ENCODE measurements around the gene MAST4. TPM values are rescaled to one million over a fixed set of nuclear protein-coding genes. Genes with fewer than 3 reads are reported as not detected.

MAST4 gene
- total and polyA plus RNA-seq, 2 donors from 2014 or later = 27.3 to 31.4 TPM

GRCh38 chr5:66876266-66876807, 280.1 kb downstream of the MAST4 start:
- Histone ChIP-seq H3K9ac (ENCODE audit: low read length in 3 of 3) (no peak overlapping the region), H3K27me3 (ENCODE audit: control insufficient read depth, insufficient read depth, low read length) (no peaks in the 10 kb centered on the region), H3K36me3 (ENCODE audit: control insufficient read depth in 2 of 3, insufficient read depth in 3 of 3, low read length in 3 of 3) (peaks cover 0 to 5% (median 0%) of the 10 kb centered on the region in 3 donors), H3K9me3 (ENCODE audit: control insufficient read depth in 2 of 3, insufficient read depth in 1 of 3, low read length in 3 of 3) (no peaks in the 10 kb centered on the region), H3K4me1 (ENCODE audit: control insufficient read depth in 2 of 3, insufficient read depth in 2 of 3, low read depth in 1 of 3, low read length in 3 of 3) (peaks cover 0 to 3% (median 3%) of the 10 kb centered on the region in 3 donors), H3K4me3 (ENCODE audit: low read length in 3 of 3) (no peak overlapping the region), H3K27ac (ENCODE audit: low read depth in 2 of 2, low read length in 2 of 2) (no peak overlapping the region)
- intact Hi-C loops (cut with DNase I) = no loop called here
- TF ChIP-seq, protein P1, sequence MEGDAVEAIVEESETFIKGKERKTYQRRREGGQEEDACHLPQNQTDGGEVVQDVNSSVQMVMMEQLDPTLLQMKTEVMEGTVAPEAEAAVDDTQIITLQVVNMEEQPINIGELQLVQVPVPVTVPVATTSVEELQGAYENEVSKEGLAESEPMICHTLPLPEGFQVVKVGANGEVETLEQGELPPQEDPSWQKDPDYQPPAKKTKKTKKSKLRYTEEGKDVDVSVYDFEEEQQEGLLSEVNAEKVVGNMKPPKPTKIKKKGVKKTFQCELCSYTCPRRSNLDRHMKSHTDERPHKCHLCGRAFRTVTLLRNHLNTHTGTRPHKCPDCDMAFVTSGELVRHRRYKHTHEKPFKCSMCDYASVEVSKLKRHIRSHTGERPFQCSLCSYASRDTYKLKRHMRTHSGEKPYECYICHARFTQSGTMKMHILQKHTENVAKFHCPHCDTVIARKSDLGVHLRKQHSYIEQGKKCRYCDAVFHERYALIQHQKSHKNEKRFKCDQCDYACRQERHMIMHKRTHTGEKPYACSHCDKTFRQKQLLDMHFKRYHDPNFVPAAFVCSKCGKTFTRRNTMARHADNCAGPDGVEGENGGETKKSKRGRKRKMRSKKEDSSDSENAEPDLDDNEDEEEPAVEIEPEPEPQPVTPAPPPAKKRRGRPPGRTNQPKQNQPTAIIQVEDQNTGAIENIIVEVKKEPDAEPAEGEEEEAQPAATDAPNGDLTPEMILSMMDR (IDR thresholded peaks at IDR 0.05; ENCODE audit: borderline replicate concordance, extremely low read depth, insufficient read depth) = no peak
- DNase-seq (no peak), FAIRE-seq (no peak)

- H3K27ac ChIP-seq (ENCODE audit: low read depth in 2 of 2, low read length in 2 of 2) = no peak overlapping the region
- peaks cover 0 to 5% (median 0%) of the 10 kb centered on the region in 3 donors for H3K36me3 ChIP-seq (ENCODE audit: control insufficient read depth in 2 of 3, insufficient read depth in 3 of 3, low read length in 3 of 3)
- no peak for FAIRE-seq
- no peaks in the 10 kb centered on the region for H3K27me3 ChIP-seq (ENCODE audit: control insufficient read depth, insufficient read depth, low read length)
- H3K4me3 ChIP-seq (ENCODE audit: low read length in 3 of 3) = no peak overlapping the region
- no peak overlapping the region for H3K9ac ChIP-seq (ENCODE audit: low read length in 3 of 3)
- no peaks in the 10 kb centered on the region for H3K9me3 ChIP-seq (ENCODE audit: control insufficient read depth in 2 of 3, insufficient read depth in 1 of 3, low read length in 3 of 3)
- H3K4me1 ChIP-seq (ENCODE audit: control insufficient read depth in 2 of 3, insufficient read depth in 2 of 3, low read depth in 1 of 3, low read length in 3 of 3) = peaks cover 0 to 4% (median 2%) of the 10 kb centered on the region in 3 donors
- DNase-seq = no peak
- intact Hi-C loops (cut with DNase I) = no loop called here
- TF ChIP-seq, protein P1 (IDR thresholded peaks at IDR 0.05; ENCODE audit: borderline replicate concordance, extremely low read depth, insufficient read depth) = no peak
These were observed 281.6 kb downstream of the MAST4 start for GRCh38 chr5:66877843-66878242.

DNA sequence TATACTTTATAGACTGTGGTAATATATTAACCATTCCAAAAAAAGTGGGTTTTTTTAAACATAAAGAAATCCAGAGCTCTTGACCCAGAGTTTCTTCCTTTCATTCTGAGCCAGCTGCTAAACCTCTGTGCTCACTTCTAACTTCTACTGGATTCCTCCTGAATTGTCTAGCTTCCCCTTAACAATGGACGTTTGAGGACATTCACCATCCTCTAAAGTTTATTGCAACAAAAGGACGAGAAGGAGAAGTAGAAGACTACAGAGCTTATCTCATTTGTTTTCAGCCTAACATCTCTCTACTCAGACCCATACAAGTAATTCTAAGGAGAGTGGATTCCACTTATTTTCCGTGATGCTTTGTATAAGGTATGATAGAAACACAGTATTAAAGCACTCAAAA, 284.2 kb downstream of the MAST4 start:
- Histone ChIP-seq H3K9me3 (ENCODE audit: control insufficient read depth in 2 of 3, insufficient read depth in 1 of 3, low read length in 3 of 3) (no peaks in the 10 kb centered on the region), H3K9ac (ENCODE audit: low read length in 3 of 3) (no peak overlapping the region), H3K4me3 (ENCODE audit: low read length in 3 of 3) (no peak overlapping the region), H3K4me1 (ENCODE audit: control insufficient read depth in 2 of 3, insufficient read depth in 2 of 3, low read depth in 1 of 3, low read length in 3 of 3) (peaks cover 0 to 4% (median 2%) of the 10 kb centered on the region in 3 donors), H3K27me3 (ENCODE audit: control insufficient read depth, insufficient read depth, low read length) (no peaks in the 10 kb centered on the region), H3K27ac (ENCODE audit: low read depth in 2 of 2, low read length in 2 of 2) (no peak overlapping the region), H3K36me3 (ENCODE audit: control insufficient read depth in 2 of 3, insufficient read depth in 3 of 3, low read length in 3 of 3) (peaks cover 0 to 5% (median 0%) of the 10 kb centered on the region in 3 donors)
- DNase-seq = no peak
- FAIRE-seq = no peak
- intact Hi-C loops (cut with DNase I) = no loop called here
- TF ChIP-seq, protein P1 (IDR thresholded peaks at IDR 0.05; ENCODE audit: borderline replicate concordance, extremely low read depth, insufficient read depth) = no peak
